Central memory CD8-positive, alpha-beta T cell (primary cell): Measurements from ENCODE around the gene GARIN5A.
"Not testable (repeated sequence)": the region's sequence is repeated elsewhere in the genome, so short reads cannot be mapped to it uniquely, and the experiment has no call there.

ENCODE experiments used
- ATAC-seq: fragments of 150-1000 bp; cut with Tn5 transposase; replicated peaks from 2 replicates; pipeline ENCODE4 v1.10.0; 2022; ENCODE audit warnings: mild to moderate bottlenecking, moderate FRiP score, moderate number of reproducible peaks; ENCODE audit not compliant: poor library complexity, severe bottlenecking; ENCODE audit errors: extremely low read depth
- DNase-seq, 2 donors: peaks; one replicate each; pipeline ENCODE4 v3.0.0; 2021; ENCODE audit warnings: low spot score in 2 of 2
- H3K27ac Mint-ChIP-seq: one replicate; pipeline ENCODE4 v1.8.0; 2022; ENCODE audit warnings: low read depth, mild to moderate bottlenecking, moderate library complexity, mixed read lengths
- H3K27me3 Mint-ChIP-seq: one replicate; pipeline ENCODE4 v1.8.0; 2022; ENCODE audit warnings: mixed read lengths
- H3K36me3 Mint-ChIP-seq: one replicate; pipeline ENCODE4 v1.8.0; 2022; ENCODE audit warnings: mild to moderate bottlenecking, moderate library complexity, mixed read lengths; ENCODE audit not compliant: insufficient read depth
- H3K4me1 Mint-ChIP-seq: one replicate; pipeline ENCODE4 v1.8.0; 2022; ENCODE audit warnings: mixed read lengths
- H3K4me3 Mint-ChIP-seq: one replicate; pipeline ENCODE4 v1.8.0; 2022; ENCODE audit warnings: mild to moderate bottlenecking, moderate library complexity, mixed read lengths
- H3K9me3 Mint-ChIP-seq: one replicate; pipeline ENCODE4 v1.8.0; 2022; ENCODE audit warnings: mixed read lengths

Gene GARIN5A

DNA sequence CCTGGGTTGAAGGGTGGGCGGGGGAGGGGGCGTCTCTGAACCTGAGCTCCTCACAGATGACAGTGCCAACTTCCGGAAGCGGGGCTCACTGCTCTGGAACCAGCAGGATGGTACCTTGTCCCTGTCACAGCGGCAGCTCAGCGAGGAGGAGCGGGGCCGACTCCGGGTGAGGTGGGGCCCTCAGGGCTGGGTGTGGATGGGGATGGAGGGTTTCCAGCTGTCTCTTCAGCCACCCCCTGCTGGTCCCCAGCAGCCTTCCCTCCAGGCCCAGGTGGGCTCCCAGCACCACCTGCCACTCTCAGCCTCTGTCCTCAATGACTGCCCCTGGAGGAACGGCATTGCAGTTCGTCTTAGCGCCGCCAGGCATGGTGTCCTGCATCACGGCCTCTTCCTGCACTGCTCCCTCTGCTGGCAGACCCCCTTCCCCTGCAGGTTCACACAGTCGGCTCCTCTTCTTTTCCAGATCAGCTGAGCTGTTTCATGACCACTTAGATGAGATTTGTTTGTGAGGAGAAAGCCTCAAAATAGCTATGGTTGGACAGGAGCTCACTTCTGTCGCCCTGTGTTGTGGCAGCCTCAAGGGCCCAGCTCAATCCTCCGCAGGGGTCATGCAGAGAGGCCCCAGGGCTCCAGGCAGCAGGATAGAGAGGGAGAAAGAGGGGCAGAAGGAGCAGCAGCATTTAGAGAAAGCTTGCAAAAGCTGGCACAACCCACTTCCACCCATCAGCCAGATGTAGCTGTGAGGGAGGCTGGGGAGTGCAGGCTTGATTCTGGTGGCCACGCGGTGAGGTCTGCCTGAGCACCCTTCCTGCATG, 2.5 kb upstream of the GARIN5A start:
- no peak for DNase-seq
- peaks cover 38% of the 10 kb centered on the region for H3K4me1 Mint-ChIP-seq
- no peak for ATAC-seq
- H3K27ac Mint-ChIP-seq = peak overlapping the region; percentile 71
- H3K27me3 Mint-ChIP-seq = no peaks in the 10 kb centered on the region
- H3K36me3 Mint-ChIP-seq = peaks cover 38% of the 10 kb centered on the region
- no peaks in the 10 kb centered on the region for H3K9me3 Mint-ChIP-seq
- peak overlapping the region; percentile 31 for H3K4me3 Mint-ChIP-seq

DNA sequence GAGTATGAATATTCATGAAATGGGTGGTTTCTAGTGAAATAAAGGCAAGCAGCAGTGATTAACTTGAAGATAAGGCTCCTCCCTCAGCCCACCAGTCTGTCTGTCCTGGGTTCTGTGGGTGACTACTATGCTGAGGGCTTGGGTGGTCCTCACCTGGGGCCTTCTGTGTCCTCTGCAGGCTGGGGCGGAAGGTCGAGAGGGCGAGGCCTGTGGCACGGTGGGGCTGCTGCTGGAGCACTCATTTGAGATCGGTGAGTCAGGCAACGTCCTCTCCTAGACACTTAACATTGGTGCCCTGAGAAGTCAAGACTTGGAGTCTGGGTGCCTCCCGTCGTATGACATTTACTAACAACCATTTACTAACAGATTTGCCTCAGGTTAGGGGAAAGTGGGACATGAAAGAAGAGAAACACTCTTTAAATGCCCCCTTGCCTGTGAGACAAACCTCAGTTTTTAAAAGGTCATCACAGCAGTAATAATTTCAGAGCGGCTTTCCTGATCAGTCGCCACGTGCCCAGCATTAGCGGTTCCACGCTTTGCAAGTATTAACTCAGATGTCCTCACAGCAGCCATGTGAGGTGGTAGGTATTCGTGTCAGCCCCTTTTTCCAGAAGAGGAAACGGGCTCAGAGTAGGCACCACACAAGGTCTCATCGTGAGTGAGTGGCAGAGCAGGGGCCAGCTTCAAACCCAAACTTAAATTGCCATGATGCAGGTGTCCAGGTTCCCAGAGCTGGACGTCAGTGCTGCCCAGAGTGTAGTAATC, 1.3 kb upstream of the GARIN5A start:
- Mint-ChIP-seq H3K27me3 (no peaks in the 10 kb centered on the region), H3K27ac (peak overlapping the region; percentile 96), H3K4me3 (peak overlapping the region; percentile 96), H3K9me3 (no peaks in the 10 kb centered on the region), H3K4me1 (peaks cover 38% of the 10 kb centered on the region), H3K36me3 (peaks cover 33% of the 10 kb centered on the region)
- ATAC-seq (no peak), DNase-seq (no peak)

- Mint-ChIP-seq H3K27ac (peak overlapping the region; percentile 96), H3K27me3 (no peaks in the 10 kb centered on the region), H3K36me3 (peaks cover 35% of the 10 kb centered on the region), H3K9me3 (no peaks in the 10 kb centered on the region), H3K4me3 (peak overlapping the region; percentile 96), H3K4me1 (peaks cover 38% of the 10 kb centered on the region)
- no peak for DNase-seq
- no peak for ATAC-seq
These were observed 225 bp upstream of the GARIN5A start for GRCh38 chr19:50476907-50477238.

DNA sequence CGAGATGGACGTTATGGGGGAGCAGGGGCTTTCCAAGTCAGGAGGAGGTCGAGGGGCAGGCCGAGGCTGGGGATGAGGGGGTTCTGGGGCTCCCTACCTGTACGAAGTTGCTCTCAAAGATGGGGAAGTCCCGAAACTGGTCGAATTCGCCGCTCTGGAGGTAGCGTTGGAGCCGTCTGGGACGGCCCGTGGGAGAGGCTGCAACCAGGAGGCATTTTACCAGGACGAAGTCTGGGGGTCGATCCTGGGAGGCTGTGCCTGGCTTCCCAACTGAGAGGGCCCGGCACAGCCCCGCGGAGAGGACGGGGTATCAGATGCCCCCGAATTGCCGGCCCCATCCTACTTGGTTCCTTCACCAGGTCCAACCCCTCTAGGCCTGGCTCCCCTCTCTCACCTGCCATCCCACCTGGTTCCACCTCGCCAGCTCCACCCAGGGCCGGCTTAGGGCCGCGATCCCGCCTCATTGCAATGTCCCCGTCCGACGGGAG, 868 bp downstream of the GARIN5A start:
- Mint-ChIP-seq H3K4me3 (peak overlapping the region; percentile 96), H3K4me1 (peaks cover 34% of the 10 kb centered on the region), H3K27me3 (no peaks in the 10 kb centered on the region), H3K27ac (peak overlapping the region; percentile 96), H3K9me3 (no peaks in the 10 kb centered on the region), H3K36me3 (peaks cover 26% of the 10 kb centered on the region)
- no peak for ATAC-seq
- no peak for DNase-seq

GRCh38 chr19:50475101-50475568, 1.5 kb downstream of the GARIN5A start:
- no peak for ATAC-seq
- peak overlapping the region; percentile 96 for H3K4me3 Mint-ChIP-seq
- DNase-seq = no peak
- H3K27me3 Mint-ChIP-seq = no peaks in the 10 kb centered on the region
- H3K27ac Mint-ChIP-seq = peak overlapping the region; percentile 96
- peaks cover 24% of the 10 kb centered on the region for H3K36me3 Mint-ChIP-seq
- H3K4me1 Mint-ChIP-seq = peaks cover 34% of the 10 kb centered on the region
- no peaks in the 10 kb centered on the region for H3K9me3 Mint-ChIP-seq

DNA sequence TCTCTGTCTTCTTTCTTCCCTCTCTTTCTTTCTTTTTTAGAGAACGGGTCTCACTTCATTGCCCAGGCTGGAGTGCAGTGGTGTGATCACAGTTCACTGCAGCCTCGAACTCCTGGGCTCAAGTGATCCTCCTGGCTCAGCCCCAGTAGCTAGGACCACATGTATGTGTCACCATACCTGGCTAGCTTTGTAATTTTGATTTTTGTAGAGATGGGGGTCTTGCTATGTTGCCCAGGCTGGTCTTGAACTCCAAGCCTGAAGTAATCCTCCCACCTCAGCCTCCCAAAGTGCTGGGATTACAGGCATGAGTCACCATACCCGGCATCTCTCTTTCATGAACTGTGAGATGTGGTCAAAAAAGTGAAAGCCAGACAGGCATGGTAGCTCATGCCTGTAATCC, 3.3 kb downstream of the GARIN5A start:
- Mint-ChIP-seq H3K36me3 (peaks cover 22% of the 10 kb centered on the region), H3K27me3 (peaks cover 13% of the 10 kb centered on the region), H3K4me1 (peaks cover 28% of the 10 kb centered on the region), H3K27ac (peak overlapping the region; percentile 4)
- H3K4me3 Mint-ChIP-seq, H3K9me3 Mint-ChIP-seq, ATAC-seq, DNase-seq: not testable (repeated sequence)

DNA sequence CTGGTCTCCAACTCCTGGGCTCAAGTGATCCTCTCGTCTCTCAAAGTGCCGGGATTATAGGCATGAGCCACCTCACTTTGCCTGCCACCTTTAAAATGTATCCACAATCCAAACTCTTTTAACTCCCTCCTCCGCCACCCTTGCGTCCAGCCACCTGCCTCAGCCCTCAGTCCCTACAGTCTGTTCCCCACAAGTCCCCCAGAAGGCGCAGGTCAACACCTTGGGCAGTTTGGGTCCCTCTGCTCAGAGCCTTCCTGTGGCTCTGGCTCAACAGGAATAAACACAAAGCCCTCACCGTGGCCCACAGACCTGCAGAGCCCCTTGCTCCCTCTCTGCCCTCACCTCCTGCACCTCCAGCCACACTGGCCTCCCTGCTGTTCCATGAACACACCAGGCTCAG, 7.8 kb downstream of the GARIN5A start:
- no peaks in the 10 kb centered on the region for H3K9me3 Mint-ChIP-seq
- H3K4me1 Mint-ChIP-seq = no peaks in the 10 kb centered on the region
- peaks cover 2% of the 10 kb centered on the region for H3K36me3 Mint-ChIP-seq
- peaks cover 22% of the 10 kb centered on the region for H3K27me3 Mint-ChIP-seq
- DNase-seq = no peak
- H3K4me3 Mint-ChIP-seq = no peak overlapping the region
- no peak for ATAC-seq
- H3K27ac Mint-ChIP-seq = no peak overlapping the region

DNA sequence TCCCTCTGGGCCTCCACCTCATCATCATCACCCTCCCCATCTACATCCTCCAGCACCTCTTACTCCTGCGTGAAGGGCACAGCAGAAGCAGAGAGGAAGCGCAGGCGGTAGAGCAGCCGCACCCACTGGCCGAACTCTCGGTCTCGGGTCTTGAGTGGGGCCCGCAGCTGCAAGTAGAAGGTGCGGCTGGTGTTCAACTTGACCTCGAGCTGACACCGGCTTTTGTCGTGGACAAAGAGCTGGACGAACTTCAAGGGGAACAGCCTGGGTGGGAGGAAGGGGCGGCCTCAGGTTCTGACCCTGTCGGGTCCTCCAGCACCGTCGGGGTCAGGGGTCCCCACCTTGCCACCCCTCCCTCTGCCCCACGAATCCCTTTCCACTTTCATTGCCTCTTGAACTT, 9.1 kb downstream of the GARIN5A start:
- H3K4me1 Mint-ChIP-seq = no peaks in the 10 kb centered on the region
- no peak for ATAC-seq
- no peak overlapping the region for H3K4me3 Mint-ChIP-seq
- peaks cover 22% of the 10 kb centered on the region for H3K27me3 Mint-ChIP-seq
- peaks cover 1% of the 10 kb centered on the region for H3K36me3 Mint-ChIP-seq
- no peak overlapping the region for H3K27ac Mint-ChIP-seq
- DNase-seq = no peak
- no peaks in the 10 kb centered on the region for H3K9me3 Mint-ChIP-seq

- Mint-ChIP-seq H3K27ac (no peak overlapping the region), H3K4me1 (no peaks in the 10 kb centered on the region), H3K27me3 (peaks cover 22% of the 10 kb centered on the region), H3K4me3 (no peak overlapping the region), H3K9me3 (no peaks in the 10 kb centered on the region), H3K36me3 (no peaks in the 10 kb centered on the region)
- DNase-seq (no peak), ATAC-seq (no peak)
These were observed 10.0 kb downstream of the GARIN5A start for GRCh38 chr19:50466706-50467039.

DNA sequence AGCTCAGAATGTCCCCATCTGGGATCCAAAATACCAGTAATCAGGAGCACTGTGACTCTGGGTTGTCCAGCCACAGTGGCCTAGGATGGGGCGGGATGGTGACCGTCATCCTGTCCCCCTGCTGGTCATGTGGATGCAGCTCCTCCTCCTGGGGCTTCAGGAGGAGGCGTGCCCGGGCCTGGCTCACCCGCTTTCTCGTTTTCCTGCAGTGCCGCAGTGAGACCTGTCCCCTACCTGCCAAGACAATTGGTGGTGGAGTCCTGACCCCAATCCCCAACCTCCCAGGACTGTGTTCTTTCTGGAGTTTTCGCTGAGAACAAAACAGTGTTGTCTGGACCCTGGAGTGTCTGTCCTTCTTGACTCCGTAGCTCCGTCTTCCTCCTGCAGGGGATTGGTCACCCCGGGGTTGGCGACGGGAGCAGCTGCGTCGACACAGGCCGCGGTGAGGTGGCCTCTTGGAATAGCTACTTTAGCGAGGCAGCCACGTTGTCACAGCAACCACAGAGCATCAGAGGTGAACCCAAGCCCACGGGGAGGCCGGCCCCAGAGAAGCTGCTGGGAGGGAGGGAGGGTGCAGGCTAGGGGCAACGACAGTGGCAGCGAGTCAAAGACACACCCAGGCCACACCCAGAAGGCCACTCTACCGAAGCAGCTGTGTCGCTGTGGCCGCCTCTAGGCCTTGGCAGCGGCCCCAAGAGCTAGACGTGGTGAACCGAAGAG, 10.5 kb downstream of the GARIN5A start:
- H3K27me3 Mint-ChIP-seq = peaks cover 22% of the 10 kb centered on the region

GRCh38 chr19:50465000-50465399, 11.6 kb downstream of the GARIN5A start:
- Mint-ChIP-seq H3K9me3 (no peaks in the 10 kb centered on the region), H3K27me3 (peaks cover 22% of the 10 kb centered on the region), H3K4me1 (peaks cover 5% of the 10 kb centered on the region), H3K27ac (no peak overlapping the region), H3K4me3 (no peak overlapping the region), H3K36me3 (no peaks in the 10 kb centered on the region)
- DNase-seq = no peak
- no peak for ATAC-seq

More for the DNA sequence above, 10.5 kb downstream of the GARIN5A start:
- H3K9me3 Mint-ChIP-seq = no peaks in the 10 kb centered on the region
- H3K27ac Mint-ChIP-seq = no peak overlapping the region
- no peak overlapping the region for H3K4me3 Mint-ChIP-seq
- no peaks in the 10 kb centered on the region for H3K36me3 Mint-ChIP-seq
- H3K4me1 Mint-ChIP-seq = peaks cover 4% of the 10 kb centered on the region
- no peak for ATAC-seq
- no peak for DNase-seq

DNA sequence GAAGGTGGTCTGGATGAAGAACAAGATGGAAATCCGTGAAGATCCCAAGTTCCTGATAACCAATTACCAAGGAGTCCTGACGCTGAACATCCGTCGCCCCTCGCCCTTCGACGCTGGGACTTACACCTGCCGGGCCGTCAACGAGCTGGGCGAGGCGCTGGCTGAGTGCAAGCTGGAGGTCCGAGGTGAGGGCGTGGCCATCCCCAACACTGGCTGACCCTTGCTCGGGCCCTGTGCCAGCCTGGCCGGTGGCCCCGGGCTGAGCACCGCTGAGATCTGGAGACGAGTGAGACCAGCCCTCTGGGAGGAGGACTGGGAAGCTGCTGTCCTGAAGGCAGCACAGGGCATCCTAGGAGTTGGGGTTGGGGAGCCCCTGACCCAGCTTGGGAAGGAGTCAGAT, 12.3 kb downstream of the GARIN5A start:
- Mint-ChIP-seq H3K27me3 (peaks cover 20% of the 10 kb centered on the region), H3K27ac (no peak overlapping the region), H3K4me1 (peaks cover 5% of the 10 kb centered on the region), H3K4me3 (no peak overlapping the region), H3K9me3 (no peaks in the 10 kb centered on the region), H3K36me3 (no peaks in the 10 kb centered on the region)
- ATAC-seq (no peak), DNase-seq (no peak)
